Erythroblast (primary cell): ENCODE data around the gene PGF.

Experiments
- GATA1 ChIP-seq: IDR thresholded peaks from 2 replicates; pipeline ENCODE4 v1.6.1; 2011; ENCODE audit warnings: low read depth, mild to moderate bottlenecking, control low read depth, low read length, moderate library complexity
- POLR2A ChIP-seq: IDR thresholded peaks from 2 replicates; pipeline ENCODE4 v1.6.1; 2011; ENCODE audit warnings: mild to moderate bottlenecking, low read length

DNA sequence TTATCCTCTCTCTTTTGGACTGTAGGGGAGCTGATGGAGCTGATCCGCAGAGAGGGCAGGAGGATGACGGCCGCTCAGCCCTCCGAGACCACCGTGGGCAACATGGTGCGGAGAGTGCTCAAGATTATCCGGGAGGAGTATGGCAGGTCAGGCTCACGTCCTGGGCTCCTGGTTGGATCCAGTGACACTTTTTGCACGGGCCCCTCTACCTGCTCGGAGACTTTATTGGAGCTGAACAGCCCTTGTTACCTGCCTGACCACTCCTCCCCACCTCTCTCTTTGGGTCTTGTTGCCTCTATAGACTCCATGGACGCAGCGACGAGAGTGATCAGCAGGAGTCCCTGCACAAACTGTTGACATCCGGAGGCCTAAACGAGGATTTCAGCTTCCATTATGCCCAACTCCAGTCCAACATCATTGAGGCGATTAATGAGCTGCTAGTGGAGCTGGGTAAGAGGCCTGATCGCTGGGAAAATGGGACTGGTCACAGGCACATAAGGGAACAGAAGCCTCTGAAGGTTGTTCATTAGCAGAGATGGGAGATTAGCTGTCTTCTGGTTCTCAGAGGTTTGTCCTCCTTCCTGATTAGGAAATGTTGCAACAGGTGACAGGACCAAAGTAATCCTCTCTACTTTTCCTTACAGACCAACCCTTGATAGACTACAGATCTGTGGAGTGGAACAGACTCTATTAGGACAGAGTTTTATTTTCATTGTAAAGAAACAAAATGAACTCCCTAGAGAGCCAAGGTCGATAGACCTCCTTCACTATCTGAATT, 48.0 kb upstream of the PGF start:
- no peak for TF ChIP-seq POLR2A
- no peak for TF ChIP-seq GATA1
